DMS79 treated with DMSO at 0.1 percent for 48 hours (cell line): Measurements from ENCODE around the gene RUNX1.
"Not testable (repeated sequence)": the region's sequence is repeated elsewhere in the genome, so short reads cannot be mapped to it uniquely, and the experiment has no call there.

Source experiments
- DNase-seq: peaks from one replicate; lab custom pipeline; 2025; lab: John Stamatoyannopoulos, UW

RUNX1 gene

DNA sequence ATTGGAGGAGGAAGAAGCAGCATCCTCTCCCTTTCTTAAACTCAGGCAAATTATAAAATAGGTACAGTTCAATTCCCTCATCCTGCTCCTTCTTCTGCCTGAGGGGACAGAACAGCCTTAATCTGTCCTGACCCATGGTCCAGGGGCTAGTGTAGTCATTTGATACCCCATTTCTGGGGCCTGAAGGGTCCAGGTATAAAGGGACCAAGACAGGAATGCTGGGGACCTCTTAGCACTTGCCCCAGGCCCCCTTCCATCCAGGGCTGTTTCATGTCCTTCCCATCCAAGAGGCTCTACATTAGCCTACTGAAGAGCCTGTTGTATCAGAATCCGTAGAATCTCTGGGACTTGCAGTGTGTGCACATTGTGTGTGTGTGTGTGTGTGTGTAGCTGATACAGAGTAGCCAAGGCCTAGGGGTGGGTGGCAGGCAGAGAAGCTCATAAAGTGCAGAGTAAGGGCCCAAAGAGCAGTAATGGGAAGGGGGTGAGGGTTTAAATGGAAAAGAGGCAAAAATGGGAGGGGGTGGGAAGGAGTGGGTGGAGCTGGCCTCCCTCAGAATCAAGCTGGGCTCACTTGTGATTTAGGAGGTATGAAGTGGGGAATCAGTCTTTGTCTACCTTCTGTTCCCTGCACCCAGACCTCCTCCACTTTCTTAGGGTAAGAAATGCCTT lies 32.4 kb downstream of the RUNX1 start:
- no peak for DNase-seq

DNA sequence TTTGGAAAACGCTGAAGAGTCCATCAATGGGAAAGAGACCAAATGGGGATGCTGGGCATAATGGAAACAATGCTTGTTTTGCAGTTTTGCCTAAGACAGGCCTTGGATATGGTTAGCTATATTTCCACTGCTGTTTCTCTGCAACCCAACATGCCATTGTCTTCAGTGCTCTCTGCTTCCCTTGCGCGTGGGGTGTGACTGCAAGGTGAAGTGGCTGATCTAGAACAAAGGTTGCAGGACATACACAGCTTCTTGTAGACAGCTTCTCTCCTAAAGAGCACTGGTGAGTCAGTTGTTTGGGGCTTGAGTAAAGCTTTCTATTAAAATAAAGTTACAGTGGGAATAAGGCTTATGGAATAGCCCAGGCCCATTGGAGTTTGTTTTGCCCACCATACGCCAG lies 33.0 kb downstream of the RUNX1 start:
- DNase-seq = no peak

GRCh38 chr21:35015435-35016024 lies 33.6 kb downstream of the RUNX1 start:
- DNase-seq = no peak

DNA sequence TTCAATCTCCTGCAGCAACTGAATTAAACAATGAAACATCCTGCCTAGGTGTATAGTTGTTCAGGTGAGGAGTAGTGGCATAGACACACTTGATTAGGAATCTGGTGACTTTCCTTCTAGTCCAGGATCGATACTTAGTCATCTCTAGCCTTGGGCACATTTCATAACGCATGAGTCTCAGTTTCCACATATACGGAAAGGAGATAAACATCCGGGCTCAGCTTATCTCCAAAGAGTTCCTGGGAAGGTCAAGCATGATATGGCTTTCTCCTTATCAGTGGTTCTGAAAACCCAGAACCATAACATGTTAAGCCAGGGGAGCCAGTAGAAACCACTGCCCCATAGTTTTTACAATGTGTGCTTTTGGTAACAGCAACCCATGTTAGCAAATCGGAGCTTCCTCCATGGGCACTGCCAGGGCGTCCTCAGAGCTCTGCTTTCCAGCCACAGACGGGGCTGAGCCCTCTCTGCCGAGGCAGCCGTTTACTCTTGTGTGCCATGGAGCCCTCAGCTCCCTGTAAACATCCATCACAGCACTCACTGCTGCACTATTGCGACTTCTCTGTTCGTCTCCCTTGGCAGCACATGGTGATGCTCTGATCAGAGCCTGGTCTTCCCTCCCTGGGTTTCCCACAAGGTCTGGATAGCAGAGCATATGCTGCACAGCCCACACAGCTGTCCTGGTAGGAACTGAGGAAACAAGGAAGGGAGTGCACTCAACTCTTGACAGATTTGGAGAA lies 34.6 kb downstream of the RUNX1 start:
- no peak for DNase-seq

DNA sequence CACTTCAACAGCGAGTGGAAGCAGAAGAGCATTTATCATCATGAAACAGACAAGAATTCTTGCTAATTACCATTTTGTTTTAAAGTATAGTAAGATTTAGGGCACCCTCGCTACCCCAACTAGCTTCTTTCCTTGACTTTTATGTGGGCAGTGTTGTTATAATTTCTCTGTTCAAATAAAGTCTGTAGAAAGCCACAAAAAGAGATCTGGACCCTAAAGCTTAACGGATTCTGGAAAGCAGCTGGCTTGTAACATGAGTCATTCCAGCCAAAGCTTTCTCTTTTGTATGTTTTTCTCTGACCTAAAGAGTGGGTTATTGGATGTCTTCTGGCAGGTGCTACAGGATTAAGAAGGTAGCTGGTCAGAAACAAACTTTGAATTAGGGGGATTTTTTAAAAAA lies 37.4 kb downstream of the RUNX1 start:
- peak; percentile 37 for DNase-seq

DNA sequence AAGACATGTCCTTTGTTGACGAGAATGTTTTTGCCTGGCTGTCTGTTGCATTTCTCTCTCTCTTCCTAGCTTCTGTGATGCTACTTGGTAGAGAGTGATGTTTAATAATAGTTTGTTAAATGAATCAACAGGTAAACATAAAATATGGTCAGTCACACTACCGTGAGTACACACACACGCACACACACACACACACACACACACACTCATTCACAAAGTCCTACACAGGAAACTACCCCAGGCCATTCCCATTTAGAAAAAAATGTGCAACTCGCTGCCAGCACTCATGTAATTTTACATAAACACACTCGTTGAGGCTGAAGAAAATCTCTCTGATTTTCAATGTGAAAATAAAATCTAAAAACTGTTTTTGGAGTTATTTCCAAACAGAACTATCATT lies 38.7 kb downstream of the RUNX1 start:
- no peak for DNase-seq

- DNase-seq = no peak
Observed at GRCh38 chr21:35007348-35007747, 41.8 kb downstream of the RUNX1 start.

DNA sequence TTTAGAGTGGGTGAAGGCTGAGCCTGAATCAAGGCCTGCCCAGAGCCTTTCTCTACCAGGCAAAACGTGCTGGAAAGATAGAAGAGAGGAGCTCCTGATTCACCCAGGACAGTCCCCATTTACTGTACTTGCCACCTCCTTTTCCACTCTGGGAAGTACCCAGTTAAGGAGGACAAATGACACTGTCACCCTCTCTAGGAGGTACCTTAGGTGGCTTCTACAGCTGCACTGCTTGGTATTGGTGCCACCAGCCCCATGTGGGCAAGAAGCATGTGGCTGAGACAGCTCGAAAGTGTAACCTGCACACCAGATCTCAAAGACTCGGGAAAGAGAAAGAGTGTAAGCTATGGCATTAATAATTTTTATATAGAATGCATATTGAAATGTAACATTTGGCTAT lies 42.3 kb downstream of the RUNX1 start:
- DNase-seq = no peak

- no peak for DNase-seq
Observed at GRCh38 chr21:35006248-35006647, 42.9 kb downstream of the RUNX1 start.

DNA sequence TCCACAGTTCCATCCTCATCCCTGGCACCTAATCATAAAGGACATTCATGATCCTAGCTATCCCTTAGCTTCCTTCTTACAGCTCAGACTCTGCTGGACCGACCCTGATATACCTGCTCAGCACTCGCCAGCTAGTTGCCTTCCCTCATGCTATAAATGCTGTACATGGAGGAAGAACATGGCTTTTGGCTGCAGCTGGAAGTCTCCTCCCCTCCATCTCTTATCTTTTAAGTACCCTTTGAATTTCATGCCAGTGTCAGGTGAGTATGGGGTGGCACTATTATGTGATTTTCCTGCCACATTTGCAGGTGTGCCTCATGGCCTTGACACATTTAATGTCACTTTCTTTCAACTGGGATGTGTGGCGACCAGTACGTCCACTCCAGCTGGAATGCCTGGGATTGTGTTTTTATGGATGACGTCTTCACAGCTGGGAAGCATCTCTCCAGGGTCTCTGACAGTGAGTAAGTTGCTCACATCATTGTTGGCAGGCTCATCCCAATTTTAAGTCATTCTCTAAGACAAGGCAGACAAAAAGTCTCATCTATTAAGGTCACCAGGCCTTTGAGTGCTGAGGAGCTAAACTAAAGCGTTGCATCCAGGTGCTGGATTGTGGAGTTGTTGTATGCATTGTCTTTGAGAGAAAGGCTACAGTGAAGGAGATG lies 43.4 kb downstream of the RUNX1 start:
- DNase-seq = peak; percentile 30

DNA sequence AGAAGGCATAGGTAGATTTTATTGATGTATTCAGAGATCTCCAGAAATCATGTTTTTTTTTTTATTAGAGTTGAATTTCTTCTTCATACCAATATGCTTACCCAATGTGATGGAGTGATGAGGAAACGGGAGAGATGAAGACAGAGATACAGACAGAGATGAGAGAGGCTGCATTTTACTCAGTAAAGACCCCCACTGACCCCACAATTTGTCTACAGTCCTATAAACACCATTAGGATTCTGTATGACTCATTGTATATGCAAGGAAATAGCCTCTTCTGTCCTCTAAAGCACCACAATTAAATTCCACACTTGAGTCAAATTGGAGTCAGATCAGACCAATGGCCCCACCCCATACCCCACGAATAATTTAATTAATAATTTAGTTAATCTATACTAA lies 44.0 kb downstream of the RUNX1 start:
- no peak for DNase-seq

DNA sequence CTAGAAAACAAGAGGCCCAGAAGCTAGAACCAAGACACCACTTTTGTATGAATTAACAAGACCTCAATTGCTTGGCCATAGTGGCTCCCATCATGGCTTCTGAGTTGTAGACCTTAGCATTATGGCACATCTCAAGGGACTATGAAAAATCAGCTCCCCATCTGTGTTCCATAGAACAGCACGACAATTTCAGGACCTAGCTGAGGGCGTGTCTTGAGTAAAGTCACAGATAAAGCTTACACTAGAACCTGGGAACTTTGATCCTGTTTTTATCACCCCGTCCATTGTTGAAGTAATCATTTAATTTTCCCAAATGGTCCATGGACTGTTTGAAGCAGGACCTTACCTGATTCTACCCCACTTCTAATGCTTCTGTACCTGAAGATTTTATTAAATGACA lies 44.8 kb downstream of the RUNX1 start:
- no peak for DNase-seq

GRCh38 chr21:35002879-35003722 lies 46.0 kb downstream of the RUNX1 start:
- no peak for DNase-seq

- DNase-seq = no peak
Observed at GRCh38 chr21:34999397-34999941, 49.6 kb downstream of the RUNX1 start.

- DNase-seq = no peak
Observed at GRCh38 chr21:34998176-34998575, 50.9 kb downstream of the RUNX1 start.

- DNase-seq = no peak
Observed at GRCh38 chr21:34997294-34997693, 51.8 kb downstream of the RUNX1 start.

DNA sequence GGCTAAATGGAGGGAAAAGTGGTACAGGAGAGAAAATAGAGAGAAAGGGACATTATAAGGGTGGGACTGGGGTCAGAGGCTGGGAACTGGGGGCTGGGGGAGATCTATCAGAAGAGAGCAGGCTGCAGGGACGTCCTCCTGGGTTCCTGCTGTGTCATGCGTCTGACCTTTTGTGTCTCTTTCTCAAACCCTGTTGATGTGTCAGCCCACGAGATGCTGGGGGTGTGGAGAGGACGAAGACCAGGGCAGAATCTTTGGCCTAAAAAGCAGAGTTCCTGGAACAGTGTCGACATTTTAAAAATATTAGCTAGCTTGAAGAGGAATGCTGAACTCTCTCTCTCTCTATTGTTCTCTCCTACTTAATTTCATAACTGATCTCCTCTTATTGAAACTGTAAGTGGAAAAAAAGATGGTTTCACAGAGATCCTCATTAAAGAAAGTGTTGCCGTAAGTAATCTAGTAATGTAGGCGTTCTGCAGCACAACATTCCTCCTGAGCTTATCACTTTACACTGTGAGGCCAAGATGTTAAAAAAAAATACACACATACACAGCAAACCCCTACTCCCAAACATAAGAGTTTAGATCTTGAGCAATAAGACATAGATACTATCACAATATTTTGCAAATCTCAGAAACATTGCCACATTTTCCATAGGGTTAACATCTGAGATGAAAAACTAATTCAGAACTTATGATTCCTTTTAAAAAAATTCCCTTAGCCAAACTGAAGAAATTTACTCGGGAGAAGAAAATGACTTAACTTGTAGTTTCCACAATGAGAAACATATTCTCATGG lies 52.6 kb downstream of the RUNX1 start:
- DNase-seq = no peak

DNA sequence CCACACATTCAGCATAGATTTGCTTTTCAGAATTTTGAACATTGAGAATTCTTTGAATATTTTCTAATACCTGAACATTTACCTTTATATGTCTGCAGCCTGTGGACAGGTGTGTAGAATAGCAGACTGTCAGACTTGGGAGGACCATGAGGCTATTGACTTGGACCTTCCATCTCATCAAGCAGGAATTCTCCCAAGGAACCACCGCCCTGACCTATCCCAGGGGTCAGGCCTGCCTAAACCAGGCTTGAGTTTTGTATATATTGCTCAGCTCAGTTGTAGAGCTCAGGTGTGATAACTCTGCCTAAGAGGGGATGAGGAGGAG lies 53.2 kb downstream of the RUNX1 start:
- no peak for DNase-seq

DNA sequence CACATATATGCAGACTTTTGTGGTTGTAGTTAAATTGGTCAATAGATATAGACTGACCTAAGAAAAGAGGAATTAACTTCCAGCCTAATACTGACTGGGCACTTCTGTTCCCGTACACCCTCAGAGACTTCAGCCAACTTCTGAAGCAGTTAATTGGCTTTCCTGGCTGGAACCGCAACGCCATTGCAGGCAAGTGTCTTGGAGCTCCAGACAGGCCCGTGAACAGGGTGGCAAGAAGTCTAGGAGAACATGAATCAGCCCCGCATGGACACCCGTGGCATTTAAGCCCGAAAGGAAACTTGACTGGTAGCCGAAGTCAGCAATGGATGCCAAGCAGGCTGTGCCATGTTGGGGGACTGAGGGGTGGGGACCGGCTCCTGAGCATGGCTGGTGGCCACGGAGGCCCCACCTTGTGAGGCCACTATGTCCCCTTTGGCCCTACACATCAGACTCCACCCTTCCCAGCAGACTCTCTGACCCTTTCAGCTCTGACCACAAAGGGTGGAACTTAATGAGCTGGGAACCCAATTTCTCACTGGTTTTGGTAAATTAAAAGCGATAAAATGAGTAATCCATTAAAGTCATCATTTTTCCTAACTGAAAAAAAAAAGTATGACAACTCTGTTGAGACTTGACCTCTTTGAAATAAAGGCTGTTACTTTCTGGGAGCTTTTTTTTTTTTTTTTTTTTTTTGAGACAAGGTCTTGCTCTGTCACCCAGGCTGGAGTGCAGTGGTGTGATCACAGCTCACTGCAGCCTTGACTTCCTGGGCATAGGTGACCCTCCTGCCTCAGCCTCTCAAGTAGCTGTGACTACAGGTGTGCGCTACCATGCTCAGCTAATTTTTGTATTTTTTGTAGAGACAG lies 54.1 kb downstream of the RUNX1 start:
- no peak for DNase-seq

DNA sequence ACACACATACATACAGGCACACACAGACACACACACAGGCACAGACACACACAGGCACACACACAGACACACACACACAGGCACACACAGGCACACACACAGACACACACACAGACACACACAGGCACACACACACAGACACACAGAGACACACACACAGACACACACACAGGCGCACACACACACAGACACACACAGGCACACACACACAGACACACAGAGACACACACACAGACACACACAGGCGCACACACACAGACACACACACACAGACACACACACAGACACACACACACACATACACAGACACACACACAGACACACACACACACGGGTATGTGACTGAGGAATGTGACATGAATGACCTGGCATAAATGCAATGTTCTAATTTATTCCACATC lies 55.6 kb downstream of the RUNX1 start:
- not testable (repeated sequence) for DNase-seq
